G401.6 (cell line): ENCODE measurements around the gene GPC5.

ENCODE experiments used
- FAIRE-seq: peaks from 2 replicates; lab custom pipeline; 2012; peaks lifted over from hg19 to GRCh38; lab: Jason Lieb, UNC

GPC5 gene

DNA sequence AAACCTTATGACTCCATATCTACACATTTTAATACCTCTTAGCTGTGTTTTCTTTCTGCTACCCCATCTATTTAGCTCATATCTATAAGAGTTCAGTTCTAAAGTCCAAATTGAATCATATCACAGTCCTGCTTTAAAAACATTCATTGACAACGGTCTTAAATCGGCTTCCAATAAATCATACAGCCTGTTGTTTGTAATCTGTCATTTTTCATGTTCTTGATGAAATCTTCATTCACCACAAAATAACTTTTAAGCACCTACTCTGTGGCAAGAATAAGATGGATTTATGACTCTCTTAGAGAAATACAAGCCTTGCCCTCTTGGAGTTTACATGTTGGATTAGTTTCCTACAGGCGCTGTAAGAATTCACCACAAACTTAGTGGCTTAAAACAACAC, 1377.2 kb downstream of the GPC5 start:
- FAIRE-seq: no peak

DNA sequence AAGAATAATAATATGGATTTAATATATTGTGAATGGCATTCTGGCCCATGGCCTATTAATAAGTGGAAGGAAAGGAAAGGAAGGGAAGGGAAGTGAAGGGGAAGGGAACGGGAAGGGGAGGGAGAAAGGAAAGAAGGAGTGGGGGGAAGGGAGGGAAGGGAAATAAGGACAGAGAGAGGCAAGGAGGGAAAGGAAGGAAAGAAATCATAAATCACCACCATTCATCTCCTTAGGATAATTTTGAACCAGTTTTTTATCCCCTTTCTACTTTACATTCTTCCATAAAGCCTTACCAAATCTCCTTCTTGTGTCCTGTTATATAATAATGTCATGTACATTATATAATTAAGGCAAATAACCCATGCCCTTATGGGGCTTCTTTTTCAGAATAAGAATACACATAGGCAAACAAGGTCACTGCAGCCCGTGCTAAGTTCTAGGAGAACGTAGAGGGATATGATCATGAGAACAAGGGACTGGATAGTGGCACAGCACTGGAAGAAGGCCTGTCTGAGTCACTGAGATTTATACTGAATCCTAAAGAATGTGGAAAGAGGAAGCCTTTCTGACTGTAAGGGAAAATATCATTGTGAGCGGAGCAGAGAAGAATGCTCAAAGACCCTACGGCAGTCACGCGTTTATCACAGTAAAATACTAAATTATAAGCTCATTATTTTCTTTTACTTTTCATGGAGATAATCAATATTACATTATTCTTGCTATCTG, 1383.7 kb downstream of the GPC5 start:
- FAIRE-seq: no peak

DNA sequence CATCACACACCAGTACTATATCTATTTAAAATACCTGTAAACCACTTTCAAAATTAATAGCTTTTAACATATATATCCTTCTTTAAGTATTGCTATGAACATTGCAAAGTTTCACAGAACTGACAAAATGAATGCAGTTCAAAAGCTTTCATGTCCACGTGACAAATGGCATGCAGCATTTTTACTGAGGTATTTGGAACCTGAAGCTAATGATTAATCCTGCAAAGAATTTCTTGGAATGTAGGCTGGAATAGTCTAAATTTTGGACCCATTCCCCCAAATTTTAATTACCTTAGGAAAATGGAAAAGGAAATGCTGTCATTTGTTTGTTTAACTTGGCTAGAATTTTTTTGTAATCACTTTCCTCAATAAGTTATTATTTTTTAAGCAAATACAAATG, 1404.4 kb downstream of the GPC5 start:
- FAIRE-seq: no peak

DNA sequence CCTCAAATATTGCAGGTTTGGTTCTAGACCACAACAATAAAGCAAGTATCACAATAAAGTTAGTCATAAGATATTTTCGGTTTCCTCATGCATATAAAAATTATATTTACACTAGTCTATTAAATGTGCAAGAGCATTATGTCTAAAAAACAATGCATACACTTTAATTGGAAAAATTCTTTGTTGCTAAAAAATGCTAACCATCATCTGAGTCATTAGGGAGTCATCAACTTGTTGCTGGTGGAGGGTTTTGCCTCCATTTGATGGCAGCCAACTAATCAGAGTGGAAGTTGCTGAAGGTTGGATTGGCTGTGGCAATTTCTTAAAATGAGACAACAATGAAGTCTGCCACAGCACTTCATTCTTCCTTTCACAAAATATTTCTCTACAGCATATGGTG, 1405.9 kb downstream of the GPC5 start:
- no peak for FAIRE-seq

DNA sequence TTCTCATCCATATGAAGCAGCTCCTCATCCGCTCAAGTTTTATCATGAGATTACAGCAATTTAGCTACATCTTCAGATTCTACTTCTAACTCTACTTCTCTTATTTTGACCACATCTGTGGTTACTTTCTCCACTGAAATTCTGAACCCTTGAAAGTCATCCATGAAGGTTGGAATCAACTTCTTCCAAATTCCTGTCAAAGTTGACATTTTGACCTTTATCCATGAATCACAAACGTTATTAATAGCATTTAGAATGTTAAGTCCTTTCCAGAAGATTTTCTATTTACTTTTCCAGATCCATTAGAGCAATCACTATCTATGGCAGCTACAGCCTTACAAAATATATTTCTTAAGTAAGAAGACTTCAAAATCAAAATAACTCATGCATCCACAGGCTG, 1406.5 kb downstream of the GPC5 start:
- FAIRE-seq: no peak

DNA sequence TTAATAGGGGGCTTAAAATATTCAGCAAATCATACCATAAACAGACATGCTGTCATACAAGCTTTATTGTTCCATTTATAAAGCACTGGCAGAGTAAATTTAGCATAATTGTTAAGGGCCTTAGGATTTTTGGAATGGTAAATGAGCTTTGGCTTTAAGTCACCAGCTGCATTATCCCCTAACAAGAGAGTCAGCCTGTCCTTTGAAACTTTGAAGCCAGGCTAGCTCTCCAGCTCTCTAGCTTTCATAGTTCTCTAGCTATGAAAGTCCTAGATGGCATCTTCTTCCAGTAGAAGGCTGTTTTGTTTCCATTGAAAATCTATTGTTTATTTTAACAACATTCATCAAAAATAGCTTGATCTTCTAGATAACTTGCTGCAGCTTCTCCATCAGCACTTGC, 1407.3 kb downstream of the GPC5 start:
- no peak for FAIRE-seq

DNA sequence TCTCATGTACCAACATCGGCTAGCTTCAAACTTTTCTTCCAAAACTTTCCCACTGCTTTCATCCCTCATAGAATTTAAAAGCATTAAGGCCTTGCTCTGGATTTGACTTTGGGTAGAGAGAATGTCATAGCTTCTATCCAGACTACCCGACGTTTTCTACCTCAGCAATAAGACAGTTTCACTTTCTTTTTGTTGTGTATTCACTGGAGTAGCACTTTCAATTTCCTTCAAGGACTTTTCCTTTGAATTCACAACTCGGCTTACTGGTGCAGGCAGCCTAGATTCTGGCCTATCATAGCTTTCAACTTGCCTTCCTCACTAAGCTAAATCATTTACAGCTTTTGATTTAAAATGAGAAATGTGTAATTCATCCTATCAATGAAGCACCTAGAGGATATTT, 1407.8 kb downstream of the GPC5 start:
- FAIRE-seq: no peak

DNA sequence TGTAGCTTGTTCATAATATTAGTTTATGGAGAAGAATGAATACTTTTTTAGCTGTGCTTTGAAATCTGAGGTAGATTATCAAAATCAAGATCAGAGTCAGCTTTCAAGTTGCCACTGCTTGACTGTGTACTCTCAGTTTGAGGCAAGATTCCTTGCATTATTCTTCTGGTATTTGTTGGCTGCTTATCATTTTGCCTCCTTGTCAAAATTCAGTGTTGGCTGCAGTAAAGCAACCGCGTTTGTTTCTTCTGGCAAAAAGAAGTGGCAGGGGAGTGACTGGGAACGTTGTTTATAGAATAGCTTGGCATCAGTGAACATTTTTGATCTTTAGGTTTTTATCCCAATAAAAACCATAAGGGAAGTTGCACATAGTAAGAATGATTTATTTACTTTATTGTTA, 1408.9 kb downstream of the GPC5 start:
- FAIRE-seq: no peak

DNA sequence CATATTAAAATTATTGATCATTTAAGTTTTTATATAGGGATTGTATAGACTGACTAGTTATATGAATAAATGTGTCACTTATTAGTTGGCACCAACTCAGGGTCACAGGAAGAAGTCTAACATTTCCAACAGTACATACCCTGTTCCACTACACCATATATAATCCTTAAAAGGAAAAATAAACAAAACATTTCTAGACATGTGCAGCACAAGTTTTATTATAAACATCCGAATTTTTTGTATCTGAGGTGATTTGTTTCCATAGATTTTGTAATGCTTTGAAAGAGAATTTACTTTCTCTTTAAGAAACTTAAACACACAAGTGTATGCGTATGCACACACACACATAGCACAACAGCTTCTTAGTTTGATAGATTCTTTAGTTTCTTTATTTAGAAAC, 1409.5 kb downstream of the GPC5 start:
- FAIRE-seq: no peak

DNA sequence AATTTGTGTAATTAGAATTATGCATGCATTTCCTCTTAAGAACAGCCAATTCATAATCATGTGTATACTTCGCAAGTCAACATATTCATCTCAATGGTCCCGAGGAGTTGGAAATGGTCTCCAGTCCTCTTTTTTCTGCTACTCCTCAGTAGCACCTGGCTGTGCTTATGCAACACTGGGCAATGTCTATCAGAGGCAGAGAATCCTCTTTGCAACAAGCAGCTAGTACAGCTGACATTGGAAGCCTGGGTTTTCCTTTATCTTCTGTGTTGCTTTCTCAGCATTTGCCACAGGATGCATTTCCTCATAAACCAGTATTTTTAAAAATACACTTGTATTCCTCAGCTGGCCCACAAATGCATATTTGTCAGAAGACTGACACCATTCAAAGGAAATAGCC, 1422.9 kb downstream of the GPC5 start:
- no peak for FAIRE-seq

DNA sequence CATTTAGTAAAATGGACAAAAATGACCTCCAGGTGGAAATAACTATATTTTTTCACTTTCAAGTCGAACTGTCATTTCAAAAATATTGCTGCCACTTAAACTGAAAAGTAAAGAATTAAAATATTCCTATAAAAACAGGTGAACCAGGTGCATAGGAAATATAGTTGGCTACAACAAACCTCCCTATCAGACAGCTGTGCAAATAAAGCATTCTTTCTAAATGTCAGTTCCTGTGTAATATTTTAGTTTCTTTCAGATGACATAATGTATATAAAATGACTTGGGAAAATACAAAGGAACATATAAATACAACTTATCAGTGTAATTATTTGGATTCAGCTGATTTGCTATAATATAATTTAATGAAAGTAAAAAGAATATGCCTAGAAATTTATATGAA, 1424.6 kb downstream of the GPC5 start:
- no peak for FAIRE-seq

DNA sequence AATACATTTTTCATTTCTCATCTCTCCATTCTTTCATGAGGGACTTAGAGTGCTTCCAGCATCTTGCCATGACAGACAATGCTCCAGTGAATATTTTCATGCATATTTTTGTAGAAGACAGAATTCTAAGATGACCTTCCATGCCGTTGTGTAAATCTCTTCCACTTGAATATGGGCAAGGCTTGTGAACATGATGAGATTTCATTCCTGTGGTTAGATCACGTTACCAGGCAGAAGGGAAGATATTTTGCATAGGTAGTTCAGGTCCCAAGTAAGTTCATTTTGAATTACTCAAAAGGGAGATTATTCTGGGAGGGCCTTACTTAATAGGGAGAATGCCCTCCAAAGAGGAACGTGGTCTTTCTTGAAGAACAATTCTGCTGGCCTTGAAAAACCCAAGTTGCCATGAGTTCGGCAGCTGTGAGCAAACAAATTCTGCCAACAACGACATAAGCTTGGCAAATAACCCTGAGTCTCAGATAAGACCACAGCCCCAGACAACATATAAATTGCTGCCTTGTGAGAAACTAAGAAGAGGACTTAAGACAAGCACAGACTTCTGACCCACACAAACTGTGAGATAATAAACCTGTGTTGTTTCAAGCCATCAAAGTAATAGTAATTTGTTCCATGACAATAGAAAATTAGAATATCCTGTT, 1427.6 kb downstream of the GPC5 start:
- no peak for FAIRE-seq

DNA sequence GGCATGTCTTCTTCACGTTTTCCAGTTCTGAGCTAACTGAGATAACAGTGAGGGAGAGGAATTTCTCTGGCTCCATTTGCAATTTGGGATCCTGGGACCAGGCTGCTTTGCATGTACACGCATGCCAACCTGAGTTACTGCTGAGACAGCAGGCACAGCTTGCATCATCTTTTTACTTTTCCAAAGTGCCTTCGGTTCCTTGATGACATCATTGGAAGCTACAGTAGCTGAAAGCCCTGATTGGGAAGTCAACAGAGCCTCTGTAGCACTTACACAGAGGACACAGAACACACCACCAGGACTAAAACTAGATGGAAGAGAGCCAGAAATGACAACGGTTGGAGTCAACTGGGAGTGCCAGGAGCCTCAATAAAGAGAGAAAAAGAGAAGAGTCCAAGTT, 1429.1 kb downstream of the GPC5 start:
- no peak for FAIRE-seq

DNA sequence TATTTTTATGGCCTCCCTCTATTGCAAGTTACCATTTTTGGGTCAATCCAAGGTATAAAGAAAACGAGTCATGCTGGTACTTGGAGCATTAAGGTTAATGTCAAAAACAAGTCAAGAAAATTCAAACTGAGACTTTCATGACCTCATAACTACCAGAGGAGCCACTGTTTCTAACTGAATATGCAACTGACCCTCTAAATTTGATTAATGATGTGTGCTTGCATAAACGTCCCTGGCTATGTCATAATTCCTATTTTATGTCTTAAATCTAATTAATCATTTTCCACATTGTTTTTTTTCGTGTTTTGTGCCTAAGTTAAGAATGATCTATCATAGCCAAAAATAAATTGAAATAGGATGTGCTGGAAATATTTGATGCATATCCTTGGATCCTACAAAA, 1431.5 kb downstream of the GPC5 start:
- no peak for FAIRE-seq

DNA sequence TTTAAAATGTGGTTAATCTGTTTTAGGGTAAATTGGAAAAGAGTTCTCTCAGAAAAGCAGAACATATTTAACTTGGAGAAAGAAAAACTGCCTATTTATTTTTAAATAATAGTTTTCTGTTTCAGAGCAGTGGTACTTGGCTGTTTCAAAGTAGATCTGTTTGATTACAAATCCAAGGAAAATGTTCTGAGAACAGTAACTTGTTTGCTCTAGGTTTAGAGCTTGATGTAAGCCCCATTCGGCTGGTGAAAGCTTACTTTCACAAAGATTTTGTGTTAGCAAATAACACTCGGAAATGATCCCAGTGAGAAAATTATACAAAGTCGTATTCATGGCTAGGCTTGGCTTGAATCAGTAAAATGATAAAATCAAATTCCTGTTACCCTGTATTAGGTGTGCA, 1432.4 kb downstream of the GPC5 start:
- no peak for FAIRE-seq

DNA sequence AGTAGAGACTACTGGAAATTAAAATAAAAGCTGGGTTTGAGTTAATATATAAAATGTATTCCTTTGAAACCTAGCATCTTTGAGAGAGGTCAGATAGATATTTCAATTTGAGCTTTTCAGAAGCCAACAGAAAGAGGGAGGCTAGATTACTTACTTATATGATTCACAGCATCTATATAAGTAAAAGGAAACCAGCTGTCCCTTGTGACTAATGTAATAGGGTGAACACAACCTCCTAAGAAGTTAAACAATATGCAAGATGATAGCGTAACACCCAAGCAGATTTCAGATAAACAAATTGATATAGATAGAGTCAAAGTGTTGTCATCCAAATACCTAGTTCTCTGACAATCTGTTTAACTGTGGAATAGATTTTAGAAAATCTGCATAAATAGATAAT, 1434.7 kb downstream of the GPC5 start:
- no peak for FAIRE-seq

DNA sequence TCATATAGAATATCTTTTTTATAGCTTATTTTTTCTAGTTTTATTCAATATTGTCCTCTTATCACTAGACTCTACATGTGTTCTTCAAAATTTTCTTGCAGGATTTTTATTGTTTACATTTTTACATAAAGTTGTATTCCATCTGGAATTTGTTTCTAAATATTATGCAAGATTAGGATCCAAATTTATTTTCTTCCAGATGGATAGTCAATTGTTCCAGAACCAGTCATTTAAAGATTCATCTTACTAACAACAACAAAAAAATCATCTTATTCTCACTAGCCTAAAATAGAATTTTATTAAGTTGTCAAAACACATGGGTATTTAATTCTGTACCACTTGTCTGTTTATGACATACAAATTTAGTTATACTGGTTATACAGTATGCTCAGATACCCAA, 1437.8 kb downstream of the GPC5 start:
- FAIRE-seq: peak; percentile 3

DNA sequence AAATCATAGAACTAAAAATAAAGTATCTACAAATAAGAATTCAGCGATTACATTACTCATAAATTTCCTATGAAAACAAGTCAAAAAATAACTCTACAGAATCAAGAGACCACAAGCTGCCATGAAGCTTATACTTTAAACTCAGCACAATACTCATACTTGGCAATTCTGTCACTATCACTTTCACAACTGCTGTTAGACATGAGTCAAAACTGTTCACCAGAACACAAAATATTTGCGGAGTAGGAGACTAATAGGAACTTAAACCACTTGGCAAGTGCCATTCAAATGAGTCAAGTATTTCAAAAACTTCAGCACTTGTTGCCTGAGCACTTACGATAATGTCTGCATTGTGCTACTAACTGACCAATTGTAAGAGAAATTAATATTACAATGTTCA, 1440.4 kb downstream of the GPC5 start:
- no peak for FAIRE-seq

DNA sequence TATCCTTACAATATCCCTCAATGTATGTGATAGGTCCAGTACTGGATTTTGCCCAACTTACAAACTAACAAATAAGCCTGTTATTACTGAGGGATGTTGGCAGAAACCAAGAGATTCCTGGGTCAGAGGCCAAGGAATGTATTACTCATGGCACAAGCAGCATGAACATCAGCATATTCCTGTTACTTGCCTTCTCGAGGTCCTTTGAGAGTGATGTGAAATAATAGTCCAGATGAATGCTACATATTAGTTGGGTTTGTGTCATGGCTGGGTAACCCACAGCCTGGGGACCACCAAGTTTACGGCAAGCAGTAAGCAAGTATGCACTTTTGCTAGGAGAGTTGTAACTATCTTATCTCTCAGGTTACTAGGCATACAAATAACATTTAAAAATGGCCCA, 1443.7 kb downstream of the GPC5 start:
- no peak for FAIRE-seq

DNA sequence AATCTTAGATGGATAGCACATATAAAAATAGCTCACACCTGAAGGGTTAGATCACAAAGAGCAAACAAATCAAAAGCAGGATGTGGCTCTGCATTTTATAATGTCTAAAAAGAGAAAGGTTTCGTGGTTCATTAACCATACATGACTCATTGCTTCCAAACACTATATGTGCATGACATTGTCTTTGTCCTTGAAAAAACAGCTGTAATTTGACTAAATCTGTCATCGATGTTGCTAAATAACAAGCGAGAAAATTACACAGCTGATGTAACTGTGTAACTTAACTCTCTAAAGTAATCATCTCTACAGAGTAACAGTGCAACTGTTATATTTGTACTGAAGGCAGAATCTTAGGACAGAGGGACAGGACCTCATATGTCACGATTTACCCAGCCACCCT, 1445.1 kb downstream of the GPC5 start:
- FAIRE-seq: no peak

DNA sequence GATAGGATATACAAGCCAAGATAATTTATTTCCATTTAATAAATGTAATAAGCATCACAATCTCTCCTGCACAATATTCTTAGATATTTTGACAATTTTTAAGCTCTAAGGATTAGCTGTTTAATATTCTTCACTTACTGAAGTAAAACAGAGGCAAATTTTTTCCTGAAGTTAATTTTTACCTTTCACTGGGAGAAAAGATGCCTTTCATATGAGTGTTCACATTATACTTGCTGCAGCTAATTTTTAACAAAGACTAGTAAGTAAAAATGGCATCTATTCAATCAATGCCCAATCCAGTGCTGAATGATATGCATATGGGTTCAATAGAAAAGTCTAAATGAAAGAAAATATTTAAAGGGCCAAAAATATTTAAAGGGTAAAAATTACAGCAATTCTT, 1451.0 kb downstream of the GPC5 start:
- no peak for FAIRE-seq

DNA sequence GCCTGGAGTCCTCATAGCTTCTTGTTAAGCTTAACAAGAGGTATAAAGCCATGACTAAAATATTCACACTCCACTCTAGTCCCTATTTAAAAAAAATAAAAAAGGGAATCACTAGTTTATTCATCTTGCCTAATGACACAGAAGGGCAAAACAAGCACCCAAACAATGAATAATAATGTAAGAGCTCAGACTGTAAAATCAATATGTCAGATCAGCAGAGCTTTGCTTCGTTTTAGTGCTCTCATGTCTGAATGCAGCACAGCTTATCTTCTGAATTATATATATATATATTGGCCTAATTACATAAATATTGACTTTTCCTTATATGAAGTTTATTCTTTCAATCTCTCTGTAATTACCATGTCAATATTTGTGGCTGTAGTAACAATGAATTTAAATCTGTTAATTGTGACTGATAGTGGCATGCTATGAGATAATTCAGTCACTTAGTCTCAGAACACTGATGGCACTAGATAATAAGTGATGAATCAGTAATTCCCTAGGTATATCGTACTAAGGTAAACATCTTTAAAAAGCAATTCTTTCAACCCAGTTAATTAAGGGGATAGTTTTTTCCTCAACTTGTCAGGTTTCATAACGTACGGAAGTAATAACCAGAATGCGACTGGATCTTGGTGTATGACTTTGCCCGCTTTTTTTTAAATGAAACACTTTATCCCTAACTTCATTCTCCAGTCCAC, 1466.3 kb downstream of the GPC5 start:
- FAIRE-seq: no peak

DNA sequence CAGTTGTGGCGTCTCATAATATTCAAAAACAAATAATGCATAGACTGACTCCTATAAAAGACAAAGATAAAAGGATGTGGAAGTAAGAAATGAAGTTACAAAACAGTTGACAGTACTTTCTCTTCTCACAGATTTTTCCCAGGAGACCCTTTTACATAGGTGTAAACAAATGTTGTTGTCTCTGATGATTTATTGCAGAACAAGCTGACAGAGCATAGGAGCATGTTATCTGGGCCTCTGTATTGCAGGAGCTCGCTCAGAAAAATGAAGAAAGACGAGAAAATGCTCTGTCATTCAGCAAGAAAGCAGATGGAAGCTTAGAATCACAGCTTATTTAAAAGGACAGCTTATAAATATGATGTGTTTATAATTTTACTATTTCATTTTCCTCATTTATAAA, 1474.6 kb downstream of the GPC5 start:
- no peak for FAIRE-seq

DNA sequence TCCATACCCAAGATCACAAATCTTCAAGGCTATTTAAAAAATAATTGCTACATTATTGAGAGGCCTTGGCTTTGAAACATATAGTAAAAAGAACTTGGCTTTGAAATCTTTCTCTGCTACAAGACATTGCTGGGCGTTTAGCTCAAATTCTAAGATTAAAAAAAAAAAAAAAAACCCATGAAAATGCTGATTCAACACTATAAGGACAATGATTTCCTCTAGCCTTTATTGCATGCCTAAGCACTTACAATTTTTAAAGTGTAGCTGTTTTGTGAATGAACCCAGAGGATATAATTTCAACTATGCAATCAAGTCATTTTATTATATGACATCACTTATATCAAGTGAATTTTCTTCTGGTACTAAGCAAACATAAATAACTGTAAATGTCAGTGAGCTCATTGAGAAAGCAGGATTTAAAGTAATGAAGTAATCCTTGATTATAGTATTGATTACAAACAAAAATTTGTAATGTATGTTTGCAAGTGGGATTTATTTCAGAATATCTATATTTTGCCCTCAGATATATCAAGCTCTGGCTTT, 1488.2 kb downstream of the GPC5 start:
- no peak for FAIRE-seq
